ENCODE results near the gene SEPHS1. TPM values are rescaled to one million over a fixed set of nuclear protein-coding genes. Genes with fewer than 3 reads are reported as not detected.

SEPHS1 gene
- total RNA-seq, 1 experiment from 2014 or later: 509 TPM

DNA sequence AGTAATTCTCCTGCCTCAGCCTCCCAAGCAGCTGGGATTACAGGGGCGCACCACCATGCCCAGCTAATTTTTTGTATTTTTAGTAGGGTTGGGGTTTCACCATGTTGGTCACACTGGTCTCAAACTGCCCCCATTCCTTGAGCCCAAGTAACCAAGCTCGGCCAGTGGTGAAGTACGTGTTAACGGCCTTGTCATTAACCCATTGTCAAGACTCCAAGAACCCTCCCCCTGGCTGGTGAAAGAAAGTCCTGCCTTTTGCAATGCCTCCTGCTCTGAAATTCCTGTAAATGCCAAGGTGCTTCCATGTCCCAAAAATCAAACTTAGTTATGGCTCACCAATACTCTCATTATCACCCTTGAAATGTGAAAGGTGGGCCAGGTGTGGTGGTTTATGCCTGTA lies 18.8 kb upstream of the SEPHS1 start:
- CTCF ChIA-PET: interaction anchor here (1.1 to 3.3 kb wide), 4 partner anchors 14 to 170 kb away, joined by 3 to 15 read pairs (median 5); no protein-coding TSS in a partner anchor
- H3K4me1 Mint-ChIP-seq: peaks cover 22% of the 10 kb centered on the region
- no peak for ATAC-seq

More for the DNA sequence above, 18.8 kb upstream of the SEPHS1 start:
- no peaks in the 10 kb centered on the region for H3K27me3 Mint-ChIP-seq (ENCODE audit: low read depth)
- H3K4me3 Mint-ChIP-seq: no peak overlapping the region
- H3K9me3 Mint-ChIP-seq: no peaks in the 10 kb centered on the region
- no peak for DNase-seq (ENCODE audit: low spot score)
- H3K27ac Mint-ChIP-seq: no peak overlapping the region
- H3K36me3 Mint-ChIP-seq: no peaks in the 10 kb centered on the region
- TF ChIP-seq ETV6 (CRISPR knock-in tag; IDR thresholded peaks at IDR 0.05) (no peak), ATF1 (CRISPR knock-in tag; IDR thresholded peaks at IDR 0.05) (no peak), KAT7 (CRISPR knock-in tag; IDR thresholded peaks at IDR 0.05; ENCODE audit: borderline replicate concordance) (no peak), GTF2I (CRISPR knock-in tag; conservative IDR thresholded peaks at IDR 0.05) (no peak), JAZF1 (CRISPR knock-in tag; IDR thresholded peaks at IDR 0.05) (no peak), TEAD4 (CRISPR knock-in tag; IDR thresholded peaks at IDR 0.05) (no peak), ZNF138 (CRISPR knock-in tag; conservative IDR thresholded peaks at IDR 0.05) (no peak), SP1 (CRISPR knock-in tag; conservative IDR thresholded peaks at IDR 0.05) (no peak), CTCF (IDR thresholded peaks at IDR 0.05) (no peak), ELF4 (CRISPR knock-in tag; IDR thresholded peaks at IDR 0.05; ENCODE audit: low read depth) (no peak), TP53 (CRISPR knock-in tag; IDR thresholded peaks at IDR 0.05) (no peak), USF2 (CRISPR knock-in tag; IDR thresholded peaks at IDR 0.05) (no peak), MYBL2 (CRISPR knock-in tag; IDR thresholded peaks at IDR 0.05) (no peak), ATF3 (CRISPR knock-in tag; conservative IDR thresholded peaks at IDR 0.05) (no peak)
- TF ChIP-seq, protein P1, sequence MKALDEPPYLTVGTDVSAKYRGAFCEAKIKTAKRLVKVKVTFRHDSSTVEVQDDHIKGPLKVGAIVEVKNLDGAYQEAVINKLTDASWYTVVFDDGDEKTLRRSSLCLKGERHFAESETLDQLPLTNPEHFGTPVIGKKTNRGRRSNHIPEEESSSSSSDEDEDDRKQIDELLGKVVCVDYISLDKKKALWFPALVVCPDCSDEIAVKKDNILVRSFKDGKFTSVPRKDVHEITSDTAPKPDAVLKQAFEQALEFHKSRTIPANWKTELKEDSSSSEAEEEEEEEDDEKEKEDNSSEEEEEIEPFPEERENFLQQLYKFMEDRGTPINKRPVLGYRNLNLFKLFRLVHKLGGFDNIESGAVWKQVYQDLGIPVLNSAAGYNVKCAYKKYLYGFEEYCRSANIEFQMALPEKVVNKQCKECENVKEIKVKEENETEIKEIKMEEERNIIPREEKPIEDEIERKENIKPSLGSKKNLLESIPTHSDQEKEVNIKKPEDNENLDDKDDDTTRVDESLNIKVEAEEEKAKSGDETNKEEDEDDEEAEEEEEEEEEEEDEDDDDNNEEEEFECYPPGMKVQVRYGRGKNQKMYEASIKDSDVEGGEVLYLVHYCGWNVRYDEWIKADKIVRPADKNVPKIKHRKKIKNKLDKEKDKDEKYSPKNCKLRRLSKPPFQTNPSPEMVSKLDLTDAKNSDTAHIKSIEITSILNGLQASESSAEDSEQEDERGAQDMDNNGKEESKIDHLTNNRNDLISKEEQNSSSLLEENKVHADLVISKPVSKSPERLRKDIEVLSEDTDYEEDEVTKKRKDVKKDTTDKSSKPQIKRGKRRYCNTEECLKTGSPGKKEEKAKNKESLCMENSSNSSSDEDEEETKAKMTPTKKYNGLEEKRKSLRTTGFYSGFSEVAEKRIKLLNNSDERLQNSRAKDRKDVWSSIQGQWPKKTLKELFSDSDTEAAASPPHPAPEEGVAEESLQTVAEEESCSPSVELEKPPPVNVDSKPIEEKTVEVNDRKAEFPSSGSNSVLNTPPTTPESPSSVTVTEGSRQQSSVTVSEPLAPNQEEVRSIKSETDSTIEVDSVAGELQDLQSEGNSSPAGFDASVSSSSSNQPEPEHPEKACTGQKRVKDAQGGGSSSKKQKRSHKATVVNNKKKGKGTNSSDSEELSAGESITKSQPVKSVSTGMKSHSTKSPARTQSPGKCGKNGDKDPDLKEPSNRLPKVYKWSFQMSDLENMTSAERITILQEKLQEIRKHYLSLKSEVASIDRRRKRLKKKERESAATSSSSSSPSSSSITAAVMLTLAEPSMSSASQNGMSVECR (CRISPR knock-in tag; IDR thresholded peaks at IDR 0.05; ENCODE audit: borderline replicate concordance): no peak
- TF ChIP-seq, protein P2, sequence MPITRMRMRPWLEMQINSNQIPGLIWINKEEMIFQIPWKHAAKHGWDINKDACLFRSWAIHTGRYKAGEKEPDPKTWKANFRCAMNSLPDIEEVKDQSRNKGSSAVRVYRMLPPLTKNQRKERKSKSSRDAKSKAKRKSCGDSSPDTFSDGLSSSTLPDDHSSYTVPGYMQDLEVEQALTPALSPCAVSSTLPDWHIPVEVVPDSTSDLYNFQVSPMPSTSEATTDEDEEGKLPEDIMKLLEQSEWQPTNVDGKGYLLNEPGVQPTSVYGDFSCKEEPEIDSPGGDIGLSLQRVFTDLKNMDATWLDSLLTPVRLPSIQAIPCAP (CRISPR knock-in tag; IDR thresholded peaks at IDR 0.05): no peak
- TF ChIP-seq, protein P3, sequence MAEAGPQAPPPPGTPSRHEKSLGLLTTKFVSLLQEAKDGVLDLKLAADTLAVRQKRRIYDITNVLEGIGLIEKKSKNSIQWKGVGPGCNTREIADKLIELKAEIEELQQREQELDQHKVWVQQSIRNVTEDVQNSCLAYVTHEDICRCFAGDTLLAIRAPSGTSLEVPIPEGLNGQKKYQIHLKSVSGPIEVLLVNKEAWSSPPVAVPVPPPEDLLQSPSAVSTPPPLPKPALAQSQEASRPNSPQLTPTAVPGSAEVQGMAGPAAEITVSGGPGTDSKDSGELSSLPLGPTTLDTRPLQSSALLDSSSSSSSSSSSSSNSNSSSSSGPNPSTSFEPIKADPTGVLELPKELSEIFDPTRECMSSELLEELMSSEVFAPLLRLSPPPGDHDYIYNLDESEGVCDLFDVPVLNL (CRISPR knock-in tag; IDR thresholded peaks at IDR 0.05; ENCODE audit: borderline replicate concordance, low read depth): no peak
- TF ChIP-seq, protein P4, sequence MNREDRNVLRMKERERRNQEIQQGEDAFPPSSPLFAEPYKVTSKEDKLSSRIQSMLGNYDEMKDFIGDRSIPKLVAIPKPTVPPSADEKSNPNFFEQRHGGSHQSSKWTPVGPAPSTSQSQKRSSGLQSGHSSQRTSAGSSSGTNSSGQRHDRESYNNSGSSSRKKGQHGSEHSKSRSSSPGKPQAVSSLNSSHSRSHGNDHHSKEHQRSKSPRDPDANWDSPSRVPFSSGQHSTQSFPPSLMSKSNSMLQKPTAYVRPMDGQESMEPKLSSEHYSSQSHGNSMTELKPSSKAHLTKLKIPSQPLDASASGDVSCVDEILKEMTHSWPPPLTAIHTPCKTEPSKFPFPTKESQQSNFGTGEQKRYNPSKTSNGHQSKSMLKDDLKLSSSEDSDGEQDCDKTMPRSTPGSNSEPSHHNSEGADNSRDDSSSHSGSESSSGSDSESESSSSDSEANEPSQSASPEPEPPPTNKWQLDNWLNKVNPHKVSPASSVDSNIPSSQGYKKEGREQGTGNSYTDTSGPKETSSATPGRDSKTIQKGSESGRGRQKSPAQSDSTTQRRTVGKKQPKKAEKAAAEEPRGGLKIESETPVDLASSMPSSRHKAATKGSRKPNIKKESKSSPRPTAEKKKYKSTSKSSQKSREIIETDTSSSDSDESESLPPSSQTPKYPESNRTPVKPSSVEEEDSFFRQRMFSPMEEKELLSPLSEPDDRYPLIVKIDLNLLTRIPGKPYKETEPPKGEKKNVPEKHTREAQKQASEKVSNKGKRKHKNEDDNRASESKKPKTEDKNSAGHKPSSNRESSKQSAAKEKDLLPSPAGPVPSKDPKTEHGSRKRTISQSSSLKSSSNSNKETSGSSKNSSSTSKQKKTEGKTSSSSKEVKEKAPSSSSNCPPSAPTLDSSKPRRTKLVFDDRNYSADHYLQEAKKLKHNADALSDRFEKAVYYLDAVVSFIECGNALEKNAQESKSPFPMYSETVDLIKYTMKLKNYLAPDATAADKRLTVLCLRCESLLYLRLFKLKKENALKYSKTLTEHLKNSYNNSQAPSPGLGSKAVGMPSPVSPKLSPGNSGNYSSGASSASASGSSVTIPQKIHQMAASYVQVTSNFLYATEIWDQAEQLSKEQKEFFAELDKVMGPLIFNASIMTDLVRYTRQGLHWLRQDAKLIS (CRISPR knock-in tag; IDR thresholded peaks at IDR 0.05; ENCODE audit: borderline replicate concordance): no peak
- POLR2A ChIA-PET: no interaction called here
